Measurements from ENCODE around the gene SRSF3. TPM values are rescaled to one million over a fixed set of nuclear protein-coding genes. Genes with fewer than 3 reads are reported as not detected.

Gene SRSF3
- polyA plus RNA-seq, 1 donor from 2014 or later: 393 TPM

DNA sequence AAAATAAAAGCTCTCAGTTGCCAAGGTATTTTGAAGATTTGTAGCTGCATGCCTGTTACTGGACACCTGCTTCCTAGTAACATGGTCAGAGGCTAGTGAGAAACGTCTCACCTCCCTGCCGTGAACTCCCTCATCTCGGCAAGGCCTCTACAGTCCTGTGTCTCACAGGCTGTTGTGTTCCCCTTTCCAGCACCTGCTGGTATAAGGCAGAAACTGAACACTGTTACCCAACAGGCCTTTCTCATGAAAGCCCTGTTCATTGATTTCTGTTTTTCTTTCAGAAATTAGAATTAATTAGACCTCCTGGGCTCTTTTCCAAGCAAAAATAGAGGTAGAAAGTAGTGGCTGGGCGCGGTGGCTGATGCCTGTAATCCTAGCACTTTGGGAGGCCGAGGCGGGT lies 17.6 kb upstream of the SRSF3 start:
- no peak overlapping the region for H3K9ac ChIP-seq (ENCODE audit: low read length)

DNA sequence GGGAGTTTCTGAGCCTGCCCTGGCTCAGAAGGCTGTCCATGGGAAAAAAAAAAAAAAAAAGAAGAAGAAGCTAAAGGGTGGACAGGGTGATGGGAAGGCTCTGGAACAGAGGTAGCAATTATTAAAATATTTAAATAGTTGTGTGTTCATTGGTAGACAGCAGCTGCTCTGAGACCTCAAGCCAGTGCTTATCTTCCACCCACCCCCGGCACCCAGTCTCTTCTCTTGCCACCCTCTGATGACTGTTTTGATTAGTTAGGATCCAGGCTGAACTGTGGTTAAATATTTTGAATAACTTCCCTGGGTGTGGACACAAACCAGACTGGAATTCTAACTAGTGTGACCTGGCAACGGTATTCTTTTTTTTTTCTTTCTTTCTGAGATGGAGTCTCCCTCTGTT lies 16.9 kb upstream of the SRSF3 start:
- TF ChIP-seq EP300 (conservative IDR thresholded peaks at IDR 0.05; ENCODE audit: poor library complexity, severe bottlenecking) (no peak), MXI1 (conservative IDR thresholded peaks at IDR 0.05; ENCODE audit: poor library complexity, severe bottlenecking) (no peak), EZH2 (IDR thresholded peaks at IDR 0.05; ENCODE audit: borderline replicate concordance, insufficient read depth, low read length, poor library complexity, severe bottlenecking) (no peak), RAD21 (conservative IDR thresholded peaks at IDR 0.05) (no peak), CTCF (IDR thresholded peaks at IDR 0.05; ENCODE audit: poor library complexity, severe bottlenecking) (no peak), TAF1 (IDR thresholded peaks at IDR 0.05; ENCODE audit: low read depth) (no peak)
- Histone ChIP-seq H2AFZ (ENCODE audit: low read depth, low read length) (no peak overlapping the region), H3K79me2 (replicated peaks; ENCODE audit: insufficient read depth, low read length) (no peaks in the 10 kb centered on the region), H3K4me2 (ENCODE audit: low read length) (no peak overlapping the region), H3F3A (ENCODE audit: insufficient read depth, low read length, poor library complexity, severe bottlenecking) (no peaks in the 10 kb centered on the region), H3K9me3 (ENCODE audit: low read length) (no peaks in the 10 kb centered on the region), H3K9me2 (ENCODE audit: insufficient read depth, low read length) (no peaks in the 10 kb centered on the region), H3K36me3 (ENCODE audit: insufficient read depth, low read length) (no peaks in the 10 kb centered on the region), H3K27ac (ENCODE audit: low read length) (no peak overlapping the region), H3K9ac (ENCODE audit: low read length) (no peak overlapping the region), H3K27me3 (ENCODE audit: insufficient read depth, low read depth, low read length) (no peaks in the 10 kb centered on the region), H4K20me1 (ENCODE audit: insufficient read depth) (no peaks in the 10 kb centered on the region), H3K4me3 (ENCODE audit: low read length) (no peak overlapping the region)

More for the DNA sequence above, 17.6 kb upstream of the SRSF3 start:
- Histone ChIP-seq H3K9me3 (ENCODE audit: low read length) (no peaks in the 10 kb centered on the region), H3K27ac (ENCODE audit: low read length) (no peak overlapping the region), H3K9me2 (ENCODE audit: insufficient read depth, low read length) (no peaks in the 10 kb centered on the region), H3K27me3 (ENCODE audit: insufficient read depth, low read depth, low read length) (no peaks in the 10 kb centered on the region), H3K36me3 (ENCODE audit: insufficient read depth, low read length) (no peaks in the 10 kb centered on the region), H3K4me3 (ENCODE audit: low read length) (no peak overlapping the region), H3K79me2 (replicated peaks; ENCODE audit: insufficient read depth, low read length) (no peaks in the 10 kb centered on the region), H2AFZ (ENCODE audit: low read depth, low read length) (no peak overlapping the region), H4K20me1 (ENCODE audit: insufficient read depth) (no peaks in the 10 kb centered on the region), H3F3A (ENCODE audit: insufficient read depth, low read length, poor library complexity, severe bottlenecking) (no peaks in the 10 kb centered on the region), H3K4me2 (ENCODE audit: low read length) (no peak overlapping the region)
- TF ChIP-seq EZH2 (IDR thresholded peaks at IDR 0.05; ENCODE audit: borderline replicate concordance, insufficient read depth, low read length, poor library complexity, severe bottlenecking) (no peak), REST (IDR thresholded peaks at IDR 0.05; ENCODE audit: borderline replicate concordance) (no peak), SMC3 (conservative IDR thresholded peaks at IDR 0.05; ENCODE audit: poor library complexity) (no peak), TAF1 (IDR thresholded peaks at IDR 0.05; ENCODE audit: low read depth) (no peak), MXI1 (conservative IDR thresholded peaks at IDR 0.05; ENCODE audit: poor library complexity, severe bottlenecking) (no peak), RAD21 (conservative IDR thresholded peaks at IDR 0.05) (no peak), EP300 (conservative IDR thresholded peaks at IDR 0.05; ENCODE audit: poor library complexity, severe bottlenecking) (no peak), CTCF (IDR thresholded peaks at IDR 0.05; ENCODE audit: poor library complexity, severe bottlenecking) (no peak), POLR2AphosphoS5 (IDR thresholded peaks at IDR 0.05) (no peak)
